ENCODE data around the gene COBLL1.

The COBLL1 gene

GRCh38 chr2:164655336-164655735 is 186.3 kb downstream of the COBLL1 start:
- H3K27ac ChIP-seq = no peak overlapping the region
- H3K4me3 ChIP-seq (ENCODE audit: low read depth, low read length) = no peak overlapping the region
- no peaks in the 10 kb centered on the region for H3K9me3 ChIP-seq (ENCODE audit: severe bottlenecking)
- DNase-seq = no peak
- no peaks in the 10 kb centered on the region for H3K27me3 ChIP-seq (ENCODE audit: insufficient read depth, low read depth, severe bottlenecking)
- TF ChIP-seq CTCF (IDR thresholded peaks at IDR 0.05; ENCODE audit: low read depth, low read length) = no peak
- H3K36me3 ChIP-seq = no peaks in the 10 kb centered on the region

- no peaks in the 10 kb centered on the region for H3K27me3 ChIP-seq (ENCODE audit: insufficient read depth, low read depth, severe bottlenecking)
- no peaks in the 10 kb centered on the region for H3K36me3 ChIP-seq
- no peak overlapping the region for H3K27ac ChIP-seq
- DNase-seq = no peak
- no peak for TF ChIP-seq CTCF (IDR thresholded peaks at IDR 0.05; ENCODE audit: low read depth, low read length)
- no peak overlapping the region for H3K4me3 ChIP-seq (ENCODE audit: low read depth, low read length)
- H3K9me3 ChIP-seq (ENCODE audit: severe bottlenecking) = no peaks in the 10 kb centered on the region
These were observed 190.3 kb downstream of the COBLL1 start for GRCh38 chr2:164651361-164651760.

GRCh38 chr2:164644036-164644700 is 197.5 kb downstream of the COBLL1 start:
- no peak for TF ChIP-seq CTCF (IDR thresholded peaks at IDR 0.05; ENCODE audit: low read depth, low read length)
- no peaks in the 10 kb centered on the region for H3K36me3 ChIP-seq
- H3K9me3 ChIP-seq (ENCODE audit: severe bottlenecking) = no peaks in the 10 kb centered on the region
- DNase-seq = no peak
- no peak overlapping the region for H3K4me3 ChIP-seq (ENCODE audit: low read depth, low read length)
- no peak overlapping the region for H3K27ac ChIP-seq
- no peaks in the 10 kb centered on the region for H3K27me3 ChIP-seq (ENCODE audit: insufficient read depth, low read depth, severe bottlenecking)

GRCh38 chr2:164642946-164643555 is 198.6 kb downstream of the COBLL1 start:
- Histone ChIP-seq H3K27ac (no peak overlapping the region), H3K27me3 (ENCODE audit: insufficient read depth, low read depth, severe bottlenecking) (no peaks in the 10 kb centered on the region), H3K9me3 (ENCODE audit: severe bottlenecking) (no peaks in the 10 kb centered on the region), H3K36me3 (no peaks in the 10 kb centered on the region), H3K4me3 (ENCODE audit: low read depth, low read length) (no peak overlapping the region)
- no peak for DNase-seq
- no peak for TF ChIP-seq CTCF (IDR thresholded peaks at IDR 0.05; ENCODE audit: low read depth, low read length)

GRCh38 chr2:164642268-164642667 is 199.4 kb downstream of the COBLL1 start:
- Histone ChIP-seq H3K36me3 (no peaks in the 10 kb centered on the region), H3K27ac (no peak overlapping the region), H3K27me3 (ENCODE audit: insufficient read depth, low read depth, severe bottlenecking) (no peaks in the 10 kb centered on the region), H3K9me3 (ENCODE audit: severe bottlenecking) (no peaks in the 10 kb centered on the region), H3K4me3 (ENCODE audit: low read depth, low read length) (no peak overlapping the region)
- DNase-seq = no peak
- no peak for TF ChIP-seq CTCF (IDR thresholded peaks at IDR 0.05; ENCODE audit: low read depth, low read length)
